Endothelial cell of umbilical vein (primary cell): ENCODE measurements around the gene B4GALT5. TPM values are rescaled to one million over a fixed set of nuclear protein-coding genes. Genes with fewer than 3 reads are reported as not detected.

Experiments used
- BruUV-seq: library from RNA; stranded (reverse); fragments of 400-500 nt; replicated peaks from 2 replicates; lab custom pipeline; 2021; lab: Mats Ljungman, UMichigan
- CTCF ChIA-PET: fragments of 300-600, 350-600 bp; sonication (Branson Sonifier 250); formaldehyde crosslinking; loops from one replicate; lab custom pipeline; 2021; ENCODE audit warnings: antibody characterized with exemption, inconsistent platforms; lab: Charles Lee
- POLR2A ChIA-PET: fragments of 300-600, 350-600 bp; sonication (Branson Sonifier 250); formaldehyde crosslinking; loops from one replicate; lab custom pipeline; 2021; ENCODE audit warnings: antibody characterized with exemption, inconsistent platforms; lab: Charles Lee
- DNase-seq: peaks from one replicate; pipeline ENCODE4 v3.0.0-alpha.2; 2011; ENCODE audit warnings: low read depth, low spot score
- FAIRE-seq: peaks from 2 replicates; lab custom pipeline; 2011; peaks lifted over from hg19 to GRCh38; lab: Jason Lieb, UNC
- H2AFZ ChIP-seq: 2 replicates; pipeline ENCODE4 v1.6.0; 2012; ENCODE audit warnings: low read depth, low read length, control low read depth, inconsistent platforms
- H3K27ac ChIP-seq: 2 replicates; pipeline ENCODE4 v1.5.1; 2011; ENCODE audit warnings: low read depth, mild to moderate bottlenecking, control low read depth, low read length, moderate library complexity; ENCODE audit not compliant: insufficient read depth
- H3K27me3 ChIP-seq, 2 experiments: 2 replicates each; pipeline versions ENCODE4 v1.6.0 to v1.6.1; 2011; ENCODE audit warnings: low read length in 2 of 2, mixed read lengths in 1 of 2; ENCODE audit not compliant: control insufficient read depth in 2 of 2, insufficient read depth in 2 of 2
- H3K36me3 ChIP-seq, 2 experiments: 2 replicates in 1 of 2; 3 replicates in 1 of 2; pipeline ENCODE4 v1.5.1; 2011; ENCODE audit warnings: low read length in 2 of 2, mild to moderate bottlenecking in 1 of 2, moderate library complexity in 1 of 2; ENCODE audit not compliant: control insufficient read depth in 2 of 2, insufficient read depth in 2 of 2; ENCODE audit errors: extremely low read depth in 1 of 2
- H3K4me1 ChIP-seq: 3 replicates; pipeline ENCODE4 v1.5.1; 2011; ENCODE audit warnings: mild to moderate bottlenecking, low read length; ENCODE audit not compliant: control insufficient read depth, insufficient read depth; ENCODE audit errors: extremely low read depth
- H3K4me2 ChIP-seq: 2 replicates; pipeline ENCODE4 v1.6.1; 2011; ENCODE audit warnings: low read length, control low read depth, mixed read lengths; ENCODE audit not compliant: insufficient read depth
- H3K4me3 ChIP-seq, 3 experiments: fragments of 200-600 bp in 1 of 3; sonication (generic), shearing (Covaris generic) in 1 of 3; replicated peaks in 1 of 3; 2 replicates each; pipeline ENCODE4 v1.5.1; 2011 to 2016; ENCODE audit warnings: control low read depth in 3 of 3, low read length in 3 of 3, mild to moderate bottlenecking in 2 of 3, inconsistent platforms in 1 of 3, low read depth in 1 of 3, moderate library complexity in 1 of 3; ENCODE audit not compliant: insufficient read depth in 1 of 3
- H3K79me2 ChIP-seq: 2 replicates; pipeline ENCODE4 v1.6.0; 2012; ENCODE audit warnings: low read length, inconsistent platforms; ENCODE audit not compliant: control insufficient read depth, insufficient read depth
- H3K9ac ChIP-seq: replicated peaks from 2 replicates; pipeline ENCODE3; 2011; ENCODE audit warnings: low read length, control low read depth; ENCODE audit not compliant: insufficient read depth; ENCODE audit errors: extremely low read depth
- H3K9me1 ChIP-seq: replicated peaks from 3 replicates; pipeline ENCODE4 v1.6.0; 2011; ENCODE audit warnings: mild to moderate bottlenecking, low read length; ENCODE audit not compliant: control insufficient read depth, insufficient read depth; ENCODE audit errors: extremely low read depth
- H3K9me3 ChIP-seq: replicated peaks from 2 replicates; pipeline ENCODE4 v1.5.1; 2012; ENCODE audit warnings: low read length, inconsistent platforms; ENCODE audit not compliant: control insufficient read depth, insufficient read depth
- H4K20me1 ChIP-seq: replicated peaks from 2 replicates; pipeline ENCODE3; 2011; ENCODE audit warnings: mild to moderate bottlenecking, low read length; ENCODE audit not compliant: control insufficient read depth, insufficient read depth; ENCODE audit errors: extremely low read depth
- EZH2 ChIP-seq: IDR thresholded peaks from 2 replicates; pipeline ENCODE4 v1.6.1; 2012; ENCODE audit warnings: borderline replicate concordance, low read depth, mild to moderate bottlenecking, moderate library complexity, low read length, inconsistent platforms; ENCODE audit not compliant: severe bottlenecking
- FOS ChIP-seq: IDR thresholded peaks from 2 replicates; pipeline ENCODE4 v1.6.1; 2011; ENCODE audit warnings: mild to moderate bottlenecking, low read length, moderate library complexity, borderline replicate concordance; ENCODE audit not compliant: insufficient read depth
- GATA2 ChIP-seq: IDR thresholded peaks from 2 replicates; pipeline ENCODE4 v1.7.0; 2011; ENCODE audit warnings: low read depth, mild to moderate bottlenecking, moderate library complexity, mixed read lengths, low read length; ENCODE audit not compliant: insufficient read length, insufficient read depth
- JUN ChIP-seq: IDR thresholded peaks from 2 replicates; pipeline ENCODE4 v1.6.1; 2011; ENCODE audit warnings: borderline replicate concordance, low read depth; ENCODE audit not compliant: insufficient read length, insufficient read depth
- MAX ChIP-seq: IDR thresholded peaks from 2 replicates; pipeline ENCODE4 v1.6.1; 2011; ENCODE audit not compliant: insufficient read depth, insufficient read length
- MYC ChIP-seq: IDR thresholded peaks from one replicate; pipeline ENCODE4 v1.6.1; 2011; ENCODE audit warnings: mild to moderate bottlenecking, low read depth, low read length
- POLR2A ChIP-seq: IDR thresholded peaks from 2 replicates; pipeline ENCODE4 v1.6.1; 2012; ENCODE audit warnings: low read depth, mild to moderate bottlenecking, control low read depth, low read length
- POLR2AphosphoS5 ChIP-seq: IDR thresholded peaks from 2 replicates; pipeline ENCODE4 v1.6.1; 2012; ENCODE audit warnings: low read depth, mild to moderate bottlenecking, control low read depth, low read length, moderate library complexity; ENCODE audit not compliant: insufficient read depth
- dilution Hi-C: fragments of 300-500 bp; cut with MboI; formaldehyde crosslinking; loops from one replicate; pipeline ENCODE4 v1.15.0; 2019; ENCODE audit warnings: low sequenced_read_pairs; ENCODE audit not compliant: extremely low pct_ligation_motif_present
- intact Hi-C: fragments of 100-400 bp; cut with micrococcal nuclease; formaldehyde crosslinking; loops from one replicate; pipeline ENCODE4 v1.10.0; 2022
- polyA plus RNA-seq, 4 experiments: library from polyadenylated mRNA; depleted of rRNA in 3 of 4; stranded (reverse) in 3 of 4; unstranded in 1 of 4; fragments of >200 nt; gene quantifications; 2 replicates each; pipeline versions ENCODE4 v1.2.1 to v1.2.3, GENCODE V29; 2011 to 2012; ENCODE audit warnings: missing spikeins in 1 of 4
- total RNA-seq: library from RNA; stranded (reverse); gene quantifications from 2 replicates; pipeline ENCODE4 v1.2.3, GENCODE V29; 2021
- TF ChIP-seq, protein P1 (sequence below), 2 donors: IDR thresholded peaks; 1 replicate in 1 of 2; 2 replicates in 1 of 2; pipeline ENCODE4 v1.5.1; 2011; ENCODE audit warnings: low read length in 2 of 2, mild to moderate bottlenecking in 2 of 2, moderate library complexity in 2 of 2, control low read depth in 1 of 2, inconsistent platforms in 1 of 2, low read depth in 1 of 2; ENCODE audit not compliant: insufficient read depth in 1 of 2; ENCODE audit errors: extremely low read depth in 1 of 2

B4GALT5 gene
- total and polyA plus RNA-seq, 2 donors (not counting 3 experiments of a cell fraction or from before 2014, with no cell fraction given) = 54.4 to 70.1 TPM

DNA sequence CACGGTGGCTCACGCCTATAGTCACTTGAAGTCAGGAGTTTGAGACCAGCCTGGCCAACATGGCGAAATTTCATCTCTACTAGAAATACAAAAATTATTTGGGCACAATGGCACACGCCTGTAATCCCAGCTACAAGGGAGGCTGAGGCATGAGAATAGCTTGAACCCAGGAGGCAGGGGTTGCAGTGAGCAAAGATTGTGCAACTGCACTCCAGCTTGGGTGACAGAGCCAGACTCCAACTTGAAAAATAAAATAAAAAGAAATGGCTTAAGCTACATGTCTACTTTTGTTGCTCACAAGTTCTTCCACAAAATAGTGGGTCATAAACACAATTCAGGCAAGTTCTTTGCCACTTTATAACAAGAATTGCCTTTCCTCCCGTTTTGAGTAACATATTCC, 27.1 kb upstream of the B4GALT5 start:
- DNase-seq (no peak), FAIRE-seq (no peak)
- Histone ChIP-seq H3K4me3 (no peak overlapping the region), H3K79me2 (no peaks in the 10 kb centered on the region), H3K4me2 (no peak overlapping the region), H3K9ac (no peak overlapping the region), H3K4me1 (no peaks in the 10 kb centered on the region), H3K9me1 (no peaks in the 10 kb centered on the region), H4K20me1 (no peaks in the 10 kb centered on the region), H3K27me3 (peaks cover 0 to 1% of the 10 kb centered on the region in 2 experiments), H3K36me3 (no peaks in the 10 kb centered on the region), H3K27ac (no peak overlapping the region), H3K9me3 (no peaks in the 10 kb centered on the region), H2AFZ (no peak overlapping the region)
- ChIA-PET CTCF (interaction anchor here (1.2 to 1.7 kb wide), 2 partner anchors 16 to 23 kb away, joined by 3 to 4 read pairs; no protein-coding TSS in a partner anchor), POLR2A (no interaction called here)
- BruUV-seq = no TSS peak
- dilution Hi-C loops (no loop called here), intact Hi-C loops (no loop called here)
- TF ChIP-seq POLR2AphosphoS5 (no peak), GATA2 (no peak), JUN (no peak), MYC (no peak), POLR2A (no peak), MAX (no peak), EZH2 (no peak), FOS (no peak)
- TF ChIP-seq, protein P1, sequence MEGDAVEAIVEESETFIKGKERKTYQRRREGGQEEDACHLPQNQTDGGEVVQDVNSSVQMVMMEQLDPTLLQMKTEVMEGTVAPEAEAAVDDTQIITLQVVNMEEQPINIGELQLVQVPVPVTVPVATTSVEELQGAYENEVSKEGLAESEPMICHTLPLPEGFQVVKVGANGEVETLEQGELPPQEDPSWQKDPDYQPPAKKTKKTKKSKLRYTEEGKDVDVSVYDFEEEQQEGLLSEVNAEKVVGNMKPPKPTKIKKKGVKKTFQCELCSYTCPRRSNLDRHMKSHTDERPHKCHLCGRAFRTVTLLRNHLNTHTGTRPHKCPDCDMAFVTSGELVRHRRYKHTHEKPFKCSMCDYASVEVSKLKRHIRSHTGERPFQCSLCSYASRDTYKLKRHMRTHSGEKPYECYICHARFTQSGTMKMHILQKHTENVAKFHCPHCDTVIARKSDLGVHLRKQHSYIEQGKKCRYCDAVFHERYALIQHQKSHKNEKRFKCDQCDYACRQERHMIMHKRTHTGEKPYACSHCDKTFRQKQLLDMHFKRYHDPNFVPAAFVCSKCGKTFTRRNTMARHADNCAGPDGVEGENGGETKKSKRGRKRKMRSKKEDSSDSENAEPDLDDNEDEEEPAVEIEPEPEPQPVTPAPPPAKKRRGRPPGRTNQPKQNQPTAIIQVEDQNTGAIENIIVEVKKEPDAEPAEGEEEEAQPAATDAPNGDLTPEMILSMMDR (IDR thresholded peaks at IDR 0.05; ENCODE audit: extremely low read depth in 1 of 2, insufficient read depth in 1 of 2, low read depth in 1 of 2, low read length in 2 of 2) = no peak
